Medulla oblongata (tissue), 1 donor: ENCODE measurements around the gene MAT1A.
"Not testable (repeated sequence)": the region's sequence is repeated elsewhere in the genome, so short reads cannot be mapped to it uniquely, and the experiment has no call there.

Experiments used
- DNase-seq: peaks from one replicate; pipeline ENCODE4 v3.0.0-alpha.2; 2015; ENCODE audit errors: extremely low spot score

MAT1A gene

DNA sequence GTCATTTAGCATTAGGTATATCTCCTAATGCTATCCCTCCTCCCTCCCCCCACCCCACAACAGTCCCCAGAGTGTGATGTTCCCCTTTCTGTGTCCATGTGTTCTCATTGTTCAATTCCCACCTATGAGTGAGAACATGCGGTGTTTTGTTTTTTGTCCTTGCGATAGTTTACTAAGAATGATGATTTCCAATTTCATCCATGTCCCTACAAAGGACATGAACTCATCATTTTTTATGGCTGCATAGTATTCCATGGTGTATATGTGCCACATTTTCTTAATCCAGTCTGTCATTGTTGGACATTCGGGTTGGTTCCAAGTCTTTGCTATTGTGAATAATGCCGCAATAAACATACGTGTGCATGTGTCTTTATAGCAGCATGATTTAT is 66.4 kb downstream of the MAT1A start:
- DNase-seq = not testable (repeated sequence)
